GM21737 (cell line): ENCODE results near the gene MTERF4.
"Not testable (repeated sequence)": the region's sequence is repeated elsewhere in the genome, so short reads cannot be mapped to it uniquely, and the experiment has no call there.

ENCODE experiments used
- ATAC-seq: cut with Tn5 transposase; IDR thresholded peaks from one replicate; pipeline ENCODE4 v1.9.1; 2021; ENCODE audit warnings: mild to moderate bottlenecking, moderate library complexity; ENCODE audit not compliant: unreplicated experiment

The MTERF4 gene

GRCh38 chr2:241112592-241112991, 10.5 kb upstream of the MTERF4 start:
- no peak for ATAC-seq

DNA sequence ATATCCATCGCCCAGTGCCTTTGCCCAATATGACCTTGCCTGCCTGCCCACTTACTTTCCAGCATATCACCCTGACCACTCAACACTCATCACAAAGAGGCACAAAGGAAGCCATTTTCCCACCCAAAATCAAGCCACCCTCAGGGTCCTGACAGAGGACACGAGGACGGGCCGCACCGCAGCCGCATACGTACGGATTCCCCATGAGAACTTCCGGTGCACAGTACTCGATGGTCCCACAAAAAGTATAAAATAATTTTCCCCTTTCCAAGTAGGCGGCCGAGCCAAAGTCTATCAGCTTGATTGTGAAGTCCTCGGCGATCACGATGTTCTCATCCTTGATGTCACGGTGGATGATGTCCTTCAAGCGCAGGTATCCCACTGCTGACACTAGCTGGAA, 10.0 kb upstream of the MTERF4 start:
- no peak for ATAC-seq

GRCh38 chr2:241111440-241111805, 9.3 kb upstream of the MTERF4 start:
- ATAC-seq: no peak

GRCh38 chr2:241110607-241111439, 8.7 kb upstream of the MTERF4 start:
- ATAC-seq: no peak

DNA sequence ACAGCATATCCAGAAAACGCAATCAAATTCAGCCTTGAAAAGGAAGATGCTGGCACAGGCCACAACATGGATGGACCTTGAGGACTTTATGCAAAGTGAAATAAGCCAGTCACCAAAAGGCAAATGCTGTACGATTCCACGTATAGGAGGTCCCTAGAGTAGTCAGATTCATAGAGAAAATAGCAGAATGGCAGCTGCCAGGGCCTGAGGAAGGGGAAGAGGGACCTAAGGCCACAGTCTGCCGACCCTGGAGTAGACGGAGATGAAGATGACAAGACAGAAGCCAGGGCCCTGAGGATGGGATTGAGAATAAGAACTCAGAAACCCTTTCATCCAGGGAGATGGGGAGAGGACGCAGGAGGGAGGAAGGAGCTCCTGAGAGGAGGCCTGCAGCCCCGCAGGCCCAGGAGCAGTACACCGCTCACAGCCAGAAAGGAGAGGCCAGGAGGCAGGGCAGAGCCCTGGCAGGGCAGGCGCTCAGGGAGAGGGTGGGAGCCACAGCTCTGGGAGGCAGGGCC, 8.1 kb upstream of the MTERF4 start:
- no peak for ATAC-seq

- no peak for ATAC-seq
These were observed 7.4 kb upstream of the MTERF4 start for GRCh38 chr2:241109210-241110088.

DNA sequence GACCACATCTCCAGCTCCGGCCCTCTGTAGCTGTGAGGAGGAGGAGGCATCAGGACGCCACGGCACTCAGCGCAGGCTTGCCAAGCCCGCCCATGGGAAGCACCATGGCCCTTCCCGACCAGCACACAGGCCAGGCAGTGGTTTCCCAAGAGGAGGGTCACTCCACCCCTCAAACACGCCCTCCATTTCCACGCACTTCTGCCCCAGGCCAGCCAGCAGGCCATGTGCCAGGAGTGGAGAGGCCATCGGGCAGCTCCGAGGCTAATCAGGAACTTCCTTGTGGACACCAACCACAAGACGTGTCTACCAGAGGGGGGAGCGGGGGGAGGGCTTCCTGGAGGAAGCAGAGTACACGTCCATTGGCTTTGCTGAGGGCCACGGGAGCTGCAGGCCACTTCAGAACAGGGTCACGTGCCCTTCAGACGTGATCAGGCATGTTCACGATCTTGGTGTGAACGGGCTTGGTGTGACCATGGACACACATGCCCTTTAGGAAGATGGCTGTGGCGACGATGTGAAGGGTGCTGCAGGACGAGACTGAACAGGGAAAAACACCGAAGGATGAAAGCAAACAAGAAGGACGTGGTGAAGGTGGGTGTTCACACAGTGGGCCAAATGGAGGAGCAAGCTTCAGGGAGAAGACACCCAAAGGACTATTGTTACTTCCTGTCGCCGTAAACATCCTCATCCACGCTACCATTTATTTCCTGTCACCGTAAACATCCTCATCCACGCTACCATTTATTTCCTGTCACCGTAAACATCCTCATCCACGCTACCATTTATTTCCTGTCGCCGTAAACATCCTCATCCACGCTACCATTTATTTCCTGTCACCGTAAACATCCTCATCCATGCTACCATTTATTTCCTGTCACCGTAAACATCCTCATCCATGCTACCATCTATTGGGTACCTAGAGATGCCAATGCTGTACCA, 6.5 kb upstream of the MTERF4 start:
- ATAC-seq: no peak

DNA sequence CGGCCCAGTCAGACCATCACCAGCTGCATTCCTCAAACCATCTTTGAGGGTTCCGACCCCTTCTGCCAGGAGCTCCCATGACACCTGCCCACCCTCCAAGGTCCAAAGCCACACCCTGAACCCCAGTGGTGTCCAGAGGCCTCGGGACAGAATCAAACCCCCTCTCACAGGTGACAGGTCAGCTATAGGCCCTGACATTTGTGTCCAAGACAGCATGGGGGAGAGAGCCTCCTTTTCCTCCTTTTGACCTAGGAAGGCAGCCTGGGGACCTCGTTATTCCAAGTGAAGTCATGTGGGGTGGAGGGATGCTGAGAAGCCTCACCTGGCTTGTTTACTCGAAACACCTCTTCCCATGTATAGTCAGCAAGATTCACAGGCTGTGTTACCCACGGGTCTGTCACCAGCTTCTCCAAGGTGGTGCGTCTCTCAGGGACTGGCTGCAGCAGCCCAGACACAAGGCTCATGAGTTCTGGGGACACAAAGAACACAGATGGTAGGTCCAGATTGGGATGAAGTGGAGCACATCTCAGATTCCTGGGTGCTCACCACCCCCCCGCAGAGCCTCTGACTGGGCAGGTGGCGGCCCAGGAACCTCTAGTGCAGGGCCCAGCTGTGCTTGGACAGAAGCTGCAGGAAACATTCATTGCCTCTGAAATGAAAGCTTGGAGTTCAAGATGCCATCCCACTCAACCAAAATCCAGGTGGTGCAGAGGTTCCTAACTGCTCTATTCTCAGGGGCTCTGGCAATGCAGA, 5.1 kb upstream of the MTERF4 start:
- ATAC-seq: no peak

DNA sequence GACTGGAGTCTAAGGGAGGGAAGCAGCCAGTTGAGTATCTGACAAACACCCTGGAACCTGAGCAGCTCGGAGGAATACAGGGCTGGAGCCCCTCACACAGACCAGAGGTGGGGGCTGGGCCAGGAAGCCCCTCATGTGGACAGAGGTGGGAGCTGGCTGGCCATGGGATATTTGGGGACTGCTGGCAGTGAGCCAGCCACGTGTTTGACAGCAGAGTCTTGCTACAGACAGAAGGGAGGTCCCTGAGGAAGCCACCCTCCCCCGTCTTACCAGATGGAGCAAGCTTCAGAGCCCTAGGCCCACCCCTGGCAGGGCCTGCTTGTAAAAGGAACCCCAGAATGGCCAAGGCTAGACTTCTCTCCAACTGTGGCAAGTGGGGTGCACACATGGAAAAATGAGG, 3.6 kb upstream of the MTERF4 start:
- no peak for ATAC-seq

DNA sequence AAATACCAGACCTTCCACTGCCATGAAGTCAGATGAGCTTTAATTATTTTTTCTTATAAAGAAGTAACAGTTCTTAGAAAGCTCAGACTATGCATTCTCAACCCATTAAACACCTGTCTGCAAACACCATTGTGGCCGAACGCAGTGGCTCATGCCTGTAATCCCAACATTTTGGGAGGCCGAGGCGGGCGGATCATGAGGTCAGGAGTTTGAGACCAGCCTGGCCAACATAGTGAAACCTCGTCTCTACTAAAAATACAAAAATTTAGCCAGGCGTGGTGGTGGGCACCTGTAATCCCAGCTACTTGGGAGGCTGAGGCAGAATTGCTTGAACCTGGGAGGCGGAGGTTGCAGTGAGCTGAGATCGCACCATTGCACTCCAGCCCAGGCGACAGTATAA, 2.5 kb upstream of the MTERF4 start:
- not testable (repeated sequence) for ATAC-seq

- ATAC-seq: no peak
These were observed 1.1 kb upstream of the MTERF4 start for GRCh38 chr2:241103176-241103595.

- ATAC-seq: no peak
These were observed 2.8 kb downstream of the MTERF4 start for GRCh38 chr2:241099246-241099645.

- ATAC-seq: no peak
These were observed 5.1 kb downstream of the MTERF4 start for GRCh38 chr2:241096979-241097378.

GRCh38 chr2:241095594-241096290, 6.3 kb downstream of the MTERF4 start:
- no peak for ATAC-seq

GRCh38 chr2:241094924-241095420, 7.1 kb downstream of the MTERF4 start:
- no peak for ATAC-seq

DNA sequence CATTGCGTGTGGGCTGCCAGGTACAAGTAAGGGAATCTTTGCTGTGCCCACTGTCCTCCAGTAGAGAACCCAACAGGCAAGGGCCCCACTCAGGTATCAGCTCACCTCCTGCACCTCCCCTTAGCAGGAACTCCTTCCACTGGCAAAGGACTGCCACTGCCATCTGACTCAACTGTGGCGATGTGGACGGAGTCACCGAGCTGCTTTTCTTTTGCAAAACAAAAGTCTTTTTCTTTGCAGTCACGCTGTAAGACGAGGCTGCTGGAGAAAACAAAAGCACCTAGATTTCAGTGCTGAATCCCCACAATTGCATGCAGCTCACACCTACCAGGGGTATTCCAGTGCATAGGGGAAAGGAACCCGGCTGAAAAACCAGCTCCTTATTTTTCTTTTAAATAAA, 7.9 kb downstream of the MTERF4 start:
- ATAC-seq: no peak

DNA sequence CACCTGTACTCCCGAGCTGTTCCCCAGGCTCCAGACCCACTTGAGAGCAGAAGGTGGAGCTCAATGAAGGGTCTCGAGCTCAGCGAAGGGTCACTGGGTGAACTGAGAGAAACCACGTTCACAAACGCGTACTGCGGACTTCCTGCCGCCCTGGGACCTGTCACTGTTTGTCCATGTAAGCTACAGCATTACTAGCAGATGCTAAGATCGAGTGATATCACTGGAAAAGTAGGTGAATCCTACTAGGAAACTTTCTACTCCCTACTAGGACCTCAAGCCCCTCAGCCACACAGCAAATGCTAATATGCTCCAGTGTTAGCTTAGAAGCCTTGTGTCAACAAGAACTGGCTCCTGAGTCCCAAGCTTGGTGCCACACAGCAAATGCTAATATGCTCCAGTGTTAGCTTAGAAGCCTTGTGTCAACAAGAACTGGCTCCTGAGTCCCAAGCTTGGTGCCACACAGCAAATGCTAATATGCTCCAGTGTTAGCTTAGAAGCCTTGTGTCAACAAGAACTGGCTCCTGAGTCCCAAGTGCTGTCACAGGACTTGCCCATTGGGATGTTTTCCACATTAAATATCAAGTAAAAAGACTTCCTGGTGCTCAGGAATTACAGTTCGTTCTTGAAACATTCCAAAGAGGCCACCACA, 8.8 kb downstream of the MTERF4 start:
- ATAC-seq: not testable (repeated sequence)

DNA sequence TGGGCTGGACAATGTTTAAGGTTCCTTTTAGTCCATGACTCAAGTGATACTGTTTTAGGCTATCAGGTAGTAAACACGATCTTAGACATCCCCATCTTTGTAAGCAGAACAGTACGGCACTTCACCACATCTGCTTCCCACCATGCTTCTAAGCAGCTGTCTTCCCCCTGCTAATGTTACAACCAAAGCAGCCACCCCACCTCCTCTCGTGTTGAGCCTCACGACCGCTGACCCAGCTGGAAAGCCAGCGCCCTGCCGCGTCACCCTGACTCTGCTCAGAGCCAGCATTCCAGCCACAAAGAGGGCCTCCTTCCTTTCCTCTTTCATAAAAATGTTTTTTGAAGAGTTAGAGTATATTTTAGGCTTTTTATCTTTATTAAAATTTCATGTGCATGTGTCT, 9.4 kb downstream of the MTERF4 start:
- ATAC-seq: no peak
